ENCODE measurements around the gene NPIPB12.
"Not testable (repeated sequence)": the region's sequence is repeated elsewhere in the genome, so short reads cannot be mapped to it uniquely, and the experiment has no call there.

Gene NPIPB12

DNA sequence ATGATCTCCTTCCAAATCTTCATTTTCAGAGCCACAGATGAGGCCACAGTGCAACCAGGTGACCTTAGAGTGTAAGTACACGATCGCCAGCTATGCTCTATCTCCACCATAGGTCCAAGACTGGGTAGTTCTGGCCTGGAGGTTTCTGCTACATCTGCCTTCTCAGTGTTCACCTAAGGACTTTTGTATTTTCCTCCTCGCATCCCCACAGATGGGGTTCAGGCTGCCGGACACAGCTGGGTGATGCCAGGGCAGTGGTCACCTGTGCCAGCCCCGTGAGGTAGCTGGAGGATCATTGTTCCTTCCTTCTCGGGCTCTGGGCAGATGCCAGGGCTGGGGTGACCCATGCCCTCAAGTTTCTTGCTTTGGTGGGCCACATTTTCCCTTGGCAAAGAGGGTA, at the start of gene NPIPB12:
TSS of gene NPIPB12 (minus strand) at position 101 of the 400 bp plus-strand sequence.
- not testable (repeated sequence) for DNase-seq (ENCODE audit: low read depth, low spot score)

GRCh38 chr16:29521520-29521919, 15.3 kb upstream of the NPIPB12 start:
- DNase-seq (ENCODE audit: low read depth, low spot score): not testable (repeated sequence)

DNA sequence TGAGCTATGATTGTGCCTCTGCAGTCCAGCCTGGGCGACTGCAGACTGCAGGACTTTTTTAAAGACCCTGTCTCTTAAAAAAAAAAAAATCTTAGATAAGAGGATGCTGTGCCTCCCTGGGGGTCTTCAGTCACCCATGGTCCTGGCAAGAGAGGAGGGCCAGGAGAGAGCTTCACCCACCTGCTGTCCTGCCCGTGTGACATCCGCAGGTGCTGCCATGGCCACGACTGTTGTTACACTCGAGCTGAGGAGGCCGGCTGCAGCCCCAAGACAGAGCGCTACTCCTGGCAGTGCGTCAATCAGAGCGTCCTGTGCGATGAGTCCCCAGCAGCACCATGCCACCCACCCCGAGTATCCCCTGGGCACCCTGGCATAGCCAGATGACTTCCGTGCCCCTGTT, 23.9 kb downstream of the NPIPB12 start:
- DNase-seq (ENCODE audit: low read depth, low spot score): not testable (repeated sequence)

GRCh38 chr16:29472065-29472464, 34.1 kb downstream of the NPIPB12 start:
- not testable (repeated sequence) for DNase-seq (ENCODE audit: low read depth, low spot score)

- DNase-seq (ENCODE audit: low read depth, low spot score): peak; percentile 13
These were observed 36.5 kb downstream of the NPIPB12 start for GRCh38 chr16:29469660-29470059.

DNA sequence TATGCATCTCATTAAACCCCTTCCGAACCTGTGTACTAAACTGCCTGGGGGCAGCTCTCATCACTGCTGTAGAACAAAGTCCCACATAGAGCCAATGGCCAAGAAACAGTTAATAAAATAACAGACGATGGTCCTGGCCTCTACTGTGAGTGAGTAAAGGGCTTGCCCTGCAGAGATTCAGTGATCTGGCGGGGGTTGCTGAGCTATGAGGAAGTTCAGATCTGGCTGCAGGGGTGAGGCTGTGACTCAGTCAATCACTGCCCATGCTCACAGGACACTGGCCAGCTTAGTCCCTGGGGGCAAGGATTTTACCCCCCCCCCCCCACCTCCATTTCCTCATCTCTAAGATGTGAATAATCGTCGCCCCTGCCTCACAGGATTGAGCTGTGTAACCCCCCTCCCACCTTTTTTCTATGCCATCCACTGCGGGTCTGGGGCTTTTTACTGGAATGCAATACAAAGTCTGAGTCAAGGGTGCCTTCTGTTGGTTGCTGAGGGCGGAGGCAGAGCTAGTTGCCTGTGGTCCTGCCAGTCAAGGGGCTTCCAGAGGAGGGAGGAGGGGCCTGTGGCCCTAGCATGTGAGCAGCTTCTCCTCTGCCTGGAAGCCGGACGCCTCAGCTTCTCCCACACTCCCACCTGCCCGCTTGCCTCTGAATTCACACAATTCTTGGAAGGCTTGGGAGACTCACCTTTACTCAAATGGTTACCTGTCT, 38.4 kb downstream of the NPIPB12 start:
- DNase-seq (ENCODE audit: low read depth, low spot score): not testable (repeated sequence)

GRCh38 chr16:29466904-29467303, 39.3 kb downstream of the NPIPB12 start:
- DNase-seq (ENCODE audit: low read depth, low spot score): not testable (repeated sequence)

DNA sequence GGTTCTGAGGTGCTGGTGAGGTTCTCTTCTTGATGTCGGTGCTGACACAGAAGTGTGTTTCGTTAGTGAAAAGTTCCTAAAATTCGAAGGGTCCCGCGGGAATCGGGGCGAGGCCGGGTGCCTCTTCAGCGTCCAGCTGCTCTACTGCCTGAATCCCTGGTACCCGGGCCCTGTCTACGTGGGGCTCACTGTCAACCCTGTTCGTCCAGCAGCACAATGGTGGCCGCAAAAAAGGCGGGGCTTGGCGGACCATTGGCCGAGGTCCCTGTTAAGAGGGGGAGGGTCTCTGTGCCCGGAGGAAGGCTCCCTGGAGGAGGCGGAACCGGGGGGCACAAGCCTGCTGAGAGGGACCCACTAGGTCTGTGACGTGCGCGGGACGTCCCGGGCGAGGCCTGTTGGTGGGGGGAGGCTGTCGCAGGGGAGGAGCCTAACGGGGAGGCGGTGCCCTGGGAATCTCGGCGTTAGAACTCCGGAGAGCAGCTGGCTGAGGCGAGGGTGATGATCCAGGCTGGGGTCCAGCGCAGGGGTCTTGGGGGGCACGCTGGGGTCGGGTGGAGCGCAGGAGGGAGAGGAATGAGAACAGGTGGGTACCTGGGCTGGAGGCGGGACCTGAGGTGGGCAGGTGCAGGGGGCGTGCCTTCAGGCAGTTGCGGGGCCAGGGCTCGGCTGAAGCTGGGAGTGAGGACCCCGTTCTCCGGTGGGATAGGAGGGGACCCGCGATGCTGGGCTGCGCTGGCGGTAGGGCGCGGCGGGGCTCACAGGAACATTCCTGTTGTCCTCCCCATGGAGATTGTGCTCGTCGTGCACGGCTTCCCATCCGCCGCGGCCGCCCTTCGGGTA, 40.0 kb downstream of the NPIPB12 start:
- not testable (repeated sequence) for DNase-seq (ENCODE audit: low read depth, low spot score)

DNA sequence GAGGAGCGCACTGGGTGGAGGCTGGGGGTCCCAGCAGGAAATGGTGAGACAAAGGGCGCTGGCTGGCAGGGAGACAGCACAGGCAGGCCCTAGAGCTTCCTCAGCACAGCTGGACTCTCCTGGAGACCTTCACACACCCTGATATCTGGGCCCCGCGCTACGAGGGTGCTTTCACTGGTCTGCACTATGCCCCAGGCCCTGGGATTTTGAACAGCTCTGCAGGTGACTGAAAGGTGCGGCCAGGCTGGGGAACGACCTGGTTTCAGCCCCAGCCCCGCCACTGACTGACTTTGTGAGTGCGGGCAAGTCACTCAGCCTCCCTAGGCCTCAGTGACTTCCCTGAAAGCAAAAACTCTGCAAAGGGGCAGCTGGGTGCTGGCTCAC, 45.6 kb downstream of the NPIPB12 start:
- not testable (repeated sequence) for DNase-seq (ENCODE audit: low read depth, low spot score)

DNA sequence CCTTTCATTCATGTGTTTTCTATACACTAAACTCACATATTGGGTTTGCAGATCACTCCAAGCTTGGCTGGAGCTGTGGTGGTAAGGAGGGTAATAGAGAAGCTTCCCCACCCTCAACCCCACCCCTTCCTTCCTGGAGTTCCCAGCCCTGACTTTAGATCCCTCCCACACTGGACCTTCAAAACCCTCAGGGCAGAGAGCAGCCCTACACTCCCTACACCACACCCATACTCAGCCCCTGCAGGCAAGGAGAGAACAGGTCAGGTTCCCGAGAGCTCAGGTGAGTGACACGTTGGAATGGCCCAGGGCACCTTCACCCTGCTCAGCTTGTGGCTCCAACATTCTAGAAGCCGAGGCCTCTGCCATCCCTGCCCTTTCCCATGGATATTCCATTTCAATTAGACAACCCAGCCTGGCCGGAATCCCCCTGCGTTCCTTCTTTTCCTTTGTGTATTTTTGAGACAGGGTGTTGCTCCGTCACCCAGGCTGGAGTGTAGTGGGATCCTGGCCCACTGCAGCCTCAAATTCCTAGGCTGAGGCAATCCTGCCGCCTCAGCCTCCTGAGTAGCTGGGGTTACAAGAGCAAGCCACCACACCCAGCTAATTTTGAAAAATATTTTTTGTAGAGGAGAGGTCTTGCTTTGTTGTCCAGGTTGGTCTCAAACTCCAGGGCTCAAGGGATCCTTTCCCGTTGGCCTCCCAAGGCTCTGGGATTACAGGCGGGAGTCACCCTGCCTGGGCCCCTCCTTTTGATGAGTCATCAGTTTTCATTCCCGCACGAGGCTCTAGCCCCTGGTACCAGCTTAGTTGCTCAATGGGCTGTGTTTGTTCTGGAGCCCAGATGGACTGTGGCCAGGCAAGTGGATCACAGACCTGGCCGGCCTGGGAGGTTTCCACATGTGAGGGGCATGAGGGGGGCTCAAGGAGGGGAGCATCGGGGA, 46.2 kb downstream of the NPIPB12 start, which contains the start of gene SULT1A4:
TSS of gene SULT1A4 (plus strand) at position 208 of the 941 bp plus-strand sequence. CDS start 1,473 bp downstream, outside the sequence.
- not testable (repeated sequence) for DNase-seq (ENCODE audit: low read depth, low spot score)

DNA sequence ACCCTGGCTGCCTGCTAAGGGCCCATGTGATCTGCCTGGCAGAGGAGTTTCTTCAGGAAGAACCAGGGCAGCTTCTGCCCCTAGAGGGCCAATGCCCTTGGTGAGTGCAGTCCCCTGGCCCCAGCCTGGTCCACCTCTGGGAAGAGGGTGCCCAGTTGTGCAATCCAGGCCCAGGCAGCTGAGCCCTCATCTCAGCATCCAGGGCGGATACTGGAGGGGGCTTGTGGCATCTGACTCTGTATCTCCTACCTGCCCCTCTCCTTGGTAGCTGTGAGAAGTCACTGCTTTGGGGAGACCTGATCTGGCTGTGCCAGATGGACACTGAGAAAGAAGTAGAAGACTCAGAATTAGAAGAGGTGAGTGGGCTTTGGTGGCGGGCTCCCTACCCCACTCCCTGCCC, 48.5 kb downstream of the NPIPB12 start:
- DNase-seq (ENCODE audit: low read depth, low spot score): not testable (repeated sequence)

DNA sequence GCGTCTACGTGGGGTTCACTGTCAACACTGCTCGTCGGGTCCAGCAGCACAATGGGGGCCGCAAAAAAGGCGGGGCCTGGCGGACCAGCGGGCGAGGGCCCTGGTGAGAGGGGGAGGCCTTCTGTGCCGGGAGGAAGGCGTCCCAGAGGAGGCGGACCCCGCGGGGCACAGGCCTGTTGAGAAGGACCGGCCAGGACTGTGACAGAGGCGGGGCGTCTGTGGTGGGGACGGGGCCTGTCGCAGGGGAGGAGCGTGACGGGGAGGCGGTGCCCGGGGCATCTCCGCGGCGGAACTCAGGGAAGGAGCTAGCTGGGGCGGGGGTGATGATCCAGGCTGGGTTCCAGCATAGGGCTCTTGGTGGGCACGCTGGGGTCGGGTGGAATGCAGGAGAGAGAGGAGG, 51.4 kb downstream of the NPIPB12 start:
- DNase-seq (ENCODE audit: low read depth, low spot score): not testable (repeated sequence)

DNA sequence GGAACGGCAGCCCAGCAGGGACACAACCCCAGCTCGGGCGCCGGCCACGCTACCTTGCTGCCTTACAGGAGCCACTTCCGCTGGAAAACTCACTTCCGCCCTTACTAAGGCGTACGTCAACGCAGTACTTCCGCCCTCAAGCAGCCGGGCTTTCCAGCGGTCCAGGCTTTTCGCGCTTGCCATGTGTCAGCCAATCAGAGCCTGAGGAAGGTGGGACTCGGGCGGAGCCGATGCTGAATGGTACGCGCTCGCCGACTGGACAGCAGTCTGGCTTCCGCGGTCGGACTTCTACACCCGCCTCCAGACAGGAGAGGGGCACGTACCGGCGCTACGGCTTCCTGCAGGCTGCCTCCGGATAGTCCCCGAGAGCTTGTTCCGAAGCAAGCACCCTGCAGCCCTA, 51.9 kb downstream of the NPIPB12 start, which contains the start of the genes BOLA2 and SLX1B:
TSS of gene BOLA2 (minus strand) at position 83 of the 400 bp plus-strand sequence. CDS start 98 bp downstream, outside the sequence.
TSS of gene SLX1B (plus strand) at position 265 of the 400 bp plus-strand sequence.
- DNase-seq (ENCODE audit: low read depth, low spot score): not testable (repeated sequence)

- not testable (repeated sequence) for DNase-seq (ENCODE audit: low read depth, low spot score)
These were observed 52.5 kb downstream of the NPIPB12 start for GRCh38 chr16:29453754-29454153.

Measured in activated CD4-positive, CD25-positive, alpha-beta regulatory T cell treated with anti-CD3 and anti-CD28 coated beads, Interleukin-2, amount 50 U/mL, for 16 hours (primary cell).